H1 (cell line): ENCODE results near the gene RAB36.

ENCODE experiments used
- ATF3 ChIP-seq: IDR thresholded peaks from 2 replicates; pipeline ENCODE4 v1.6.1; 2011; ENCODE audit warnings: low read depth, mild to moderate bottlenecking, low read length; ENCODE audit not compliant: insufficient read depth
- EGR1 ChIP-seq: IDR thresholded peaks from 2 replicates; pipeline ENCODE4 v1.6.1; 2011; ENCODE audit warnings: low read depth, low read length, borderline replicate concordance
- EP300 ChIP-seq, 2 experiments: IDR thresholded peaks; 1 replicate in 1 of 2; 2 replicates in 1 of 2; pipeline ENCODE4 v1.6.1; 2011 to 2012; ENCODE audit warnings: low read depth in 2 of 2, low read length in 2 of 2, mild to moderate bottlenecking in 2 of 2, borderline replicate concordance in 1 of 2, inconsistent platforms in 1 of 2, moderate library complexity in 1 of 2
- EZH2 ChIP-seq: fragments of 200-600 bp; sonication (generic); IDR thresholded peaks from 2 replicates; pipeline ENCODE4 v1.7.1; 2012; ENCODE audit warnings: low read depth, mild to moderate bottlenecking, moderate library complexity, low read length, inconsistent platforms; ENCODE audit not compliant: severe bottlenecking
- FOSL1 ChIP-seq: IDR thresholded peaks from 2 replicates; pipeline ENCODE4 v1.6.1; 2011; ENCODE audit warnings: mild to moderate bottlenecking, low read depth, low read length, moderate library complexity; ENCODE audit not compliant: insufficient read depth
- GABPA ChIP-seq: IDR thresholded peaks from 2 replicates; pipeline ENCODE4 v1.6.1; 2011; ENCODE audit warnings: mild to moderate bottlenecking, low read length, moderate library complexity, borderline replicate concordance; ENCODE audit not compliant: insufficient read depth
- JUND ChIP-seq: IDR thresholded peaks from 2 replicates; pipeline ENCODE4 v1.6.1; 2011; ENCODE audit warnings: mild to moderate bottlenecking, improper control_type of control experiment, low read length
- MAFK ChIP-seq: IDR thresholded peaks from 2 replicates; pipeline ENCODE4 v1.6.1; 2012; ENCODE audit warnings: low read depth, mild to moderate bottlenecking, improper control_type of control experiment, low read length
- POLR2A ChIP-seq, 2 experiments: IDR thresholded peaks; 1 replicate in 1 of 2; 2 replicates in 1 of 2; pipeline ENCODE4 v1.6.1; 2011; ENCODE audit warnings: low read depth in 2 of 2, low read length in 2 of 2, mild to moderate bottlenecking in 2 of 2; ENCODE audit errors: control extremely low read depth in 1 of 2
- POLR2AphosphoS5 ChIP-seq: IDR thresholded peaks from 2 replicates; pipeline ENCODE4 v1.6.1; 2011; ENCODE audit warnings: low read depth, low read length
- SIN3A ChIP-seq, 2 experiments: IDR thresholded peaks in 1 of 2; conservative IDR thresholded peaks in 1 of 2; 2 replicates each; pipeline ENCODE4 v1.6.1; 2011 to 2012; ENCODE audit warnings: low read length in 2 of 2, improper control_type of control experiment in 1 of 2, low read depth in 1 of 2, mild to moderate bottlenecking in 1 of 2
- SUZ12 ChIP-seq: fragments of 200-600 bp; sonication (generic); IDR thresholded peaks from 2 replicates; pipeline ENCODE4 v1.6.1; 2012; ENCODE audit warnings: mild to moderate bottlenecking, inconsistent platforms, low read length, moderate library complexity, mixed read lengths
- TCF12 ChIP-seq: IDR thresholded peaks from 2 replicates; pipeline ENCODE4 v1.6.1; 2011; ENCODE audit warnings: low read depth, mild to moderate bottlenecking, low read length
- TF ChIP-seq, protein P1 (sequence below), 3 experiments: IDR thresholded peaks; 1 replicate in 2 of 3; 2 replicates in 1 of 3; pipeline versions ENCODE4 v1.5.1 to v1.6.1; 2011; ENCODE audit warnings: low read length in 3 of 3, mild to moderate bottlenecking in 3 of 3, inconsistent platforms in 2 of 3, low read depth in 1 of 3, moderate library complexity in 1 of 3; ENCODE audit not compliant: insufficient read depth in 1 of 3; ENCODE audit errors: control extremely low read depth in 1 of 3

DNA sequence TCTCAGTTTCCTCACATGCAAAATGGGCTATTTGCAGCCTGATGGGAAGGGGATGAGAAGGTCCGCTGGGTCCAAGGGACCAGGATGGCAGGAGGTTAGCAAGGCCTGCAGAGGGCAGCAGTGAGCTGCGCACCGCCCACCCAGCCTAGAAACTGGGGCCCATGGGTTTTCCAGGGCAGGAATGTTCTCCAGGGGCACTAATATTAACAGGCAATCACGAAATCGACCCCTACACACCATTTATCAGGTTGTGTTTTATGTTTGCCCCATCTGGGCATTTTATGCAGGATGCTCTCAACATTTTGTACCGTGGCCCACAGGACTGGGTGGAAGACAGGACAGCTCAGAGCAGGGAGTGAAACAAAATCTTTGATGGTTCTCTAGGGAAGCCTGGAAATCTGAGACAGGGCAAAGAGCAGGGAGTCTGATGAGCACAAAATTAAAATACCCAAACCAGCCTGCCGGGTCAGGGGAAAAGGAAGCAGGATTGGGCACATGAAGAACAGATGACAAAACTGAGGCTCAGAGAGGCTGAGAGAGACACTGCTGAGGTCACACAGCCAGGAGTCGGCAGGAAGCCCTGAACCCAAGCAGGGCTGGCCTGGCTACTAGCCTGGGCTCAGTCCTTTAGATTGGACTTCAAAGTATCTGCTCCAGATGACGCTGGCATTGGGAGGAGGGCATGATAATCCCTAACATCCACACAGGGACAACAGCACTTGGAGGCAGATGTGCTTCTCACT lies 33.4 kb downstream of the RAB36 start:
- TF ChIP-seq, protein P1, sequence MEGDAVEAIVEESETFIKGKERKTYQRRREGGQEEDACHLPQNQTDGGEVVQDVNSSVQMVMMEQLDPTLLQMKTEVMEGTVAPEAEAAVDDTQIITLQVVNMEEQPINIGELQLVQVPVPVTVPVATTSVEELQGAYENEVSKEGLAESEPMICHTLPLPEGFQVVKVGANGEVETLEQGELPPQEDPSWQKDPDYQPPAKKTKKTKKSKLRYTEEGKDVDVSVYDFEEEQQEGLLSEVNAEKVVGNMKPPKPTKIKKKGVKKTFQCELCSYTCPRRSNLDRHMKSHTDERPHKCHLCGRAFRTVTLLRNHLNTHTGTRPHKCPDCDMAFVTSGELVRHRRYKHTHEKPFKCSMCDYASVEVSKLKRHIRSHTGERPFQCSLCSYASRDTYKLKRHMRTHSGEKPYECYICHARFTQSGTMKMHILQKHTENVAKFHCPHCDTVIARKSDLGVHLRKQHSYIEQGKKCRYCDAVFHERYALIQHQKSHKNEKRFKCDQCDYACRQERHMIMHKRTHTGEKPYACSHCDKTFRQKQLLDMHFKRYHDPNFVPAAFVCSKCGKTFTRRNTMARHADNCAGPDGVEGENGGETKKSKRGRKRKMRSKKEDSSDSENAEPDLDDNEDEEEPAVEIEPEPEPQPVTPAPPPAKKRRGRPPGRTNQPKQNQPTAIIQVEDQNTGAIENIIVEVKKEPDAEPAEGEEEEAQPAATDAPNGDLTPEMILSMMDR (IDR thresholded peaks at IDR 0.05; ENCODE audit: control extremely low read depth in 1 of 3, insufficient read depth in 1 of 3, low read depth in 1 of 3, low read length in 3 of 3), result peak; percentile 94 to 99 (median 99)
- no peak for TF ChIP-seq TCF12
- TF ChIP-seq EP300 (IDR thresholded peaks at IDR 0.05; ENCODE audit: borderline replicate concordance in 1 of 2, low read depth in 2 of 2, low read length in 2 of 2), result peak in 1 of 2 experiments; percentile 24; a peak in 1 of 3 replicates
- no peak for TF ChIP-seq EZH2
- TF ChIP-seq FOSL1, result no peak
- TF ChIP-seq POLR2AphosphoS5, result no peak
- TF ChIP-seq SUZ12, result no peak
- no peak for TF ChIP-seq JUND
- no peak for TF ChIP-seq POLR2A (IDR thresholded peaks at IDR 0.05; ENCODE audit: control extremely low read depth in 1 of 2, low read depth in 2 of 2, low read length in 2 of 2)
- peak in 1 of 2 experiments; percentile 57; a peak in 1 of 4 replicates for TF ChIP-seq SIN3A (conservative IDR thresholded peaks at IDR 0.05 in 1 of 2, IDR thresholded peaks at IDR 0.05 in 1 of 2; ENCODE audit: low read depth in 1 of 2, low read length in 2 of 2)
- no peak for TF ChIP-seq MAFK
- TF ChIP-seq EGR1, result no peak
- no peak for TF ChIP-seq GABPA
- TF ChIP-seq ATF3, result no peak
